Fibroblast of peridontal ligament (primary cell): ENCODE measurements around the gene CBFA2T2.
A peak's percentile ranks its signal among the peaks of the same experiment; 100 is the strongest.
"Not testable (repeated sequence)": the region's sequence is repeated elsewhere in the genome, so short reads cannot be mapped to it uniquely, and the experiment has no call there.

Experiments used
- DNase-seq: peaks from one replicate; pipeline ENCODE4 v3.0.0-alpha.2; 2010; ENCODE audit errors: extremely low read depth

The CBFA2T2 gene

GRCh38 chr20:33622705-33623365 lies 132.9 kb downstream of the CBFA2T2 start:
- DNase-seq, result no peak

- DNase-seq, result no peak
Observed at GRCh38 chr20:33624399-33624798, 134.5 kb downstream of the CBFA2T2 start.

GRCh38 chr20:33626190-33626589 lies 136.3 kb downstream of the CBFA2T2 start:
- no peak for DNase-seq

- DNase-seq, result no peak
Observed at GRCh38 chr20:33627577-33628216, 137.8 kb downstream of the CBFA2T2 start.

GRCh38 chr20:33629533-33629932 lies 139.6 kb downstream of the CBFA2T2 start:
- no peak for DNase-seq

- DNase-seq, result no peak
Observed at GRCh38 chr20:33629979-33630378, 140.1 kb downstream of the CBFA2T2 start.

GRCh38 chr20:33630507-33630906 lies 140.6 kb downstream of the CBFA2T2 start:
- DNase-seq, result no peak

GRCh38 chr20:33631910-33632309 lies 142.0 kb downstream of the CBFA2T2 start:
- DNase-seq, result not testable (repeated sequence)

- DNase-seq, result no peak
Observed at GRCh38 chr20:33635341-33635740, 145.4 kb downstream of the CBFA2T2 start.

- DNase-seq, result no peak
Observed at GRCh38 chr20:33636776-33637175, 146.9 kb downstream of the CBFA2T2 start.

- no peak for DNase-seq
Observed at GRCh38 chr20:33640287-33640686, 150.4 kb downstream of the CBFA2T2 start.

GRCh38 chr20:33644313-33645071 lies 154.6 kb downstream of the CBFA2T2 start:
- no peak for DNase-seq

- DNase-seq, result no peak
Observed at GRCh38 chr20:33645072-33645358, 155.1 kb downstream of the CBFA2T2 start.

- DNase-seq, result no peak
Observed at GRCh38 chr20:33645396-33645795, 155.5 kb downstream of the CBFA2T2 start.

GRCh38 chr20:33646191-33646590 lies 156.3 kb downstream of the CBFA2T2 start:
- DNase-seq, result no peak

GRCh38 chr20:33646959-33647602 lies 157.2 kb downstream of the CBFA2T2 start:
- not testable (repeated sequence) for DNase-seq

GRCh38 chr20:33647603-33648395 lies 157.9 kb downstream of the CBFA2T2 start:
- peak; percentile 80 for DNase-seq

GRCh38 chr20:33648396-33649004 lies 158.6 kb downstream of the CBFA2T2 start:
- DNase-seq, result no peak

GRCh38 chr20:33649201-33649681 lies 159.3 kb downstream of the CBFA2T2 start:
- no peak for DNase-seq

- DNase-seq, result no peak
Observed at GRCh38 chr20:33650111-33650752, 160.3 kb downstream of the CBFA2T2 start.
